Liver (tissue), 9 donors: ENCODE results near the gene ANAPC13. TPM values are rescaled to one million over a fixed set of nuclear protein-coding genes. Genes with fewer than 3 reads are reported as not detected.

Experiments used
- DNase-seq: peaks from one replicate; pipeline ENCODE4 v3.0.0-alpha.2; 2017; ENCODE audit warnings: low spot score
- H3K27ac ChIP-seq, 2 donors: one replicate each; pipeline ENCODE4 v1.7.0; 2013; ENCODE audit warnings: inconsistent platforms in 2 of 2, low read length in 2 of 2, control low read depth in 1 of 2, low read depth in 1 of 2, mild to moderate bottlenecking in 1 of 2
- H3K27me3 ChIP-seq, 4 donors: one replicate each; pipeline versions ENCODE4 v1.6.1 to v1.7.0; 2013; ENCODE audit warnings: low read length in 3 of 4, inconsistent platforms in 1 of 4, mild to moderate bottlenecking in 1 of 4, moderate library complexity in 1 of 4; ENCODE audit not compliant: control insufficient read depth in 4 of 4, insufficient read depth in 4 of 4
- H3K36me3 ChIP-seq, 4 donors: one replicate each; pipeline versions ENCODE4 v1.6.1 to v1.7.0; 2013; ENCODE audit warnings: low read length in 3 of 4, mild to moderate bottlenecking in 3 of 4, low read depth in 1 of 4, moderate library complexity in 1 of 4; ENCODE audit not compliant: control insufficient read depth in 4 of 4, insufficient read depth in 3 of 4
- H3K4me1 ChIP-seq, 4 donors: one replicate each; pipeline versions ENCODE4 v1.6.1 to v1.7.0; 2013; ENCODE audit warnings: low read length in 3 of 4, mild to moderate bottlenecking in 3 of 4, moderate library complexity in 1 of 4; ENCODE audit not compliant: control insufficient read depth in 4 of 4, insufficient read depth in 4 of 4
- H3K4me3 ChIP-seq, 3 donors: one replicate each; pipeline versions ENCODE4 v1.6.1 to v1.7.0; 2013; ENCODE audit warnings: low read length in 3 of 3, control low read depth in 1 of 3, low read depth in 1 of 3, mild to moderate bottlenecking in 1 of 3
- H3K9ac ChIP-seq, 2 donors: one replicate each; pipeline ENCODE4 v1.7.0; 2013; ENCODE audit warnings: low read length in 2 of 2, mild to moderate bottlenecking in 2 of 2, moderate library complexity in 2 of 2, control low read depth in 1 of 2, low read depth in 1 of 2
- H3K9me3 ChIP-seq, 4 donors: one replicate each; pipeline versions ENCODE4 v1.6.1 to v1.7.0; 2013; ENCODE audit warnings: low read length in 3 of 4; ENCODE audit not compliant: control insufficient read depth in 4 of 4
- EGR1 ChIP-seq, 2 donors: IDR thresholded peaks; 2 replicates each; pipeline ENCODE4 v1.6.1; 2016 to 2018; ENCODE audit warnings: antibody characterized with exemption in 2 of 2, low read depth in 2 of 2
- FOXA1 ChIP-seq: IDR thresholded peaks from 2 replicates; pipeline ENCODE4 v1.6.1; 2016; ENCODE audit warnings: antibody characterized with exemption
- FOXA2 ChIP-seq: IDR thresholded peaks from 2 replicates; pipeline ENCODE4 v1.6.1; 2016; ENCODE audit warnings: antibody characterized with exemption
- GABPA ChIP-seq, 2 donors: IDR thresholded peaks in 1 of 2; conservative IDR thresholded peaks in 1 of 2; 2 replicates each; pipeline ENCODE4 v1.6.1; 2016; ENCODE audit warnings: antibody characterized with exemption in 2 of 2, mild to moderate bottlenecking in 1 of 2, moderate library complexity in 1 of 2
- HNF4A ChIP-seq, 2 donors: conservative IDR thresholded peaks; 2 replicates each; pipeline ENCODE4 v1.6.1; 2016; ENCODE audit warnings: antibody characterized with exemption in 2 of 2, mild to moderate bottlenecking in 2 of 2
- HNF4G ChIP-seq: IDR thresholded peaks from 2 replicates; pipeline ENCODE4 v1.6.1; 2016; ENCODE audit warnings: antibody characterized with exemption
- JUND ChIP-seq, 2 donors: IDR thresholded peaks; 2 replicates each; pipeline ENCODE4 v1.6.1; 2016; ENCODE audit warnings: antibody characterized with exemption in 2 of 2
- RAD21 ChIP-seq, 2 donors: IDR thresholded peaks; 2 replicates each; pipeline ENCODE4 v1.6.1; 2016; ENCODE audit warnings: antibody characterized with exemption in 2 of 2, mild to moderate bottlenecking in 2 of 2
- RXRA ChIP-seq, 2 donors: IDR thresholded peaks; 2 replicates each; pipeline ENCODE4 v1.6.1; 2017 to 2018; ENCODE audit warnings: antibody characterized with exemption in 2 of 2, mild to moderate bottlenecking in 1 of 2
- TAF1 ChIP-seq: conservative IDR thresholded peaks from 2 replicates; pipeline ENCODE4 v1.6.1; 2016; ENCODE audit warnings: antibody characterized with exemption, mild to moderate bottlenecking
- YY1 ChIP-seq: IDR thresholded peaks from 2 replicates; pipeline ENCODE4 v1.6.1; 2016; ENCODE audit warnings: antibody characterized with exemption, mild to moderate bottlenecking
- WGBS: extraction: QIAGEN DNeasy Blood & Tissue Kit; methylation state at CpG from one replicate; pipeline ENCODE4 v1.1.7; 2013; 5-methylcytosine and 5-hydroxymethylcytosine counted together
- polyA plus RNA-seq, 2 donors: library from polyadenylated mRNA; stranded (reverse) in 1 of 2; unstranded in 1 of 2; fragments of 200-250 nt in 1 of 2; fragments of >200 nt in 1 of 2; fragmentation: Nextera tagmentation in 1 of 2; extraction: Ambion mirVana in 1 of 2; gene quantifications; one replicate each; pipeline versions ENCODE4 v1.2.1 to v1.2.3, GENCODE V29; 2013 to 2015
- total RNA-seq, 2 donors: library from RNA; depleted of rRNA; stranded (reverse); fragments of >200 nt; gene quantifications; one replicate each; pipeline ENCODE4 v1.2.3, GENCODE V29; 2014
- TF ChIP-seq, protein P1 (sequence below): IDR thresholded peaks from 2 replicates; pipeline ENCODE4 v1.6.1; 2016; ENCODE audit warnings: antibody characterized with exemption
- TF ChIP-seq, protein P2 (sequence below): IDR thresholded peaks from 2 replicates; pipeline ENCODE4 v1.6.1; 2016; ENCODE audit warnings: antibody characterized with exemption, mild to moderate bottlenecking
- TF ChIP-seq, protein P3 (sequence below): IDR thresholded peaks from 2 replicates; pipeline ENCODE4 v1.6.1; 2016; ENCODE audit warnings: antibody characterized with exemption
- TF ChIP-seq, protein P4 (sequence below): fragments of 150-350 bp; IDR thresholded peaks from 2 replicates; pipeline ENCODE4 v1.5.1; 2017; ENCODE audit warnings: improper control_type of control experiment, low read depth, low read length; ENCODE audit not compliant: missing input control
- TF ChIP-seq, protein P5 (sequence below): IDR thresholded peaks from 2 replicates; pipeline ENCODE4 v1.6.1; 2016; ENCODE audit warnings: antibody characterized with exemption
- donor health status: healthy.
- donor health status: healthy.
- donor health status: healthy.
- donor health status: healthy.
- donor health status: healthy.

The ANAPC13 gene
- total and polyA plus RNA-seq, 4 donors: 20.9 to 80.9 (median 38.2) TPM

DNA sequence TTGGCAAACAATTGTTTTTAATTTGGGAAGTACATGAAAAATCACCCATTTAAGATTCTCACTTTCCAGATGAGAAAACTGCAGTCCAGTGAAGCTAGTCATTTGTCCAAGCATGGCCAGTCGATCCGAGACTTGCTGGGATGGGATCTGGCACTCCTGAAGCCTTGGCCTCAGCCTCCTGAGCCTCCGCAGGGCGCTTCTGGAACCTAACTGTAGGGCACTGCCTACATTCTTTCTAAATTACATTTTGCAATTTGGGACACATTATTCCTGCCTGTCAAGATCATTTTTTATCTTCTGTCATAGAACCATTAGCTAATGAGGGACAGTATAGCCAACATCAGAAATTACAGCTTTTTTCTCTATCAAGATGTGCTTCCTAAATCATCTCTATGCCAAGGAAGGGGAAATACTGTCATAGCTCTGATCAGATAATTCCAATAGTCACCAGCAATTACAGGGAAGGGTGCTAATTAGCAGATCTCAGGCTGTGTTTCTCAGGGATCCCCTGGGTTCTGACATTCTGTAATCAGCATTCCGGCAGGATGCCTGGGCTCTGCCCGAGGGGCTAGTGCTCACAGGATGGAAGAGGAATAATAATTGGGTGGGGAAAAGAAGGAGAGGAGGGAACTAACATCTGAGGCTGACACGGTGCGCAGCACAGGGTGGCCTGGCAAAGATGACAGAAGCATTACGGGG is 28.3 kb downstream of the ANAPC13 start (continued):
- TF ChIP-seq, protein P1, sequence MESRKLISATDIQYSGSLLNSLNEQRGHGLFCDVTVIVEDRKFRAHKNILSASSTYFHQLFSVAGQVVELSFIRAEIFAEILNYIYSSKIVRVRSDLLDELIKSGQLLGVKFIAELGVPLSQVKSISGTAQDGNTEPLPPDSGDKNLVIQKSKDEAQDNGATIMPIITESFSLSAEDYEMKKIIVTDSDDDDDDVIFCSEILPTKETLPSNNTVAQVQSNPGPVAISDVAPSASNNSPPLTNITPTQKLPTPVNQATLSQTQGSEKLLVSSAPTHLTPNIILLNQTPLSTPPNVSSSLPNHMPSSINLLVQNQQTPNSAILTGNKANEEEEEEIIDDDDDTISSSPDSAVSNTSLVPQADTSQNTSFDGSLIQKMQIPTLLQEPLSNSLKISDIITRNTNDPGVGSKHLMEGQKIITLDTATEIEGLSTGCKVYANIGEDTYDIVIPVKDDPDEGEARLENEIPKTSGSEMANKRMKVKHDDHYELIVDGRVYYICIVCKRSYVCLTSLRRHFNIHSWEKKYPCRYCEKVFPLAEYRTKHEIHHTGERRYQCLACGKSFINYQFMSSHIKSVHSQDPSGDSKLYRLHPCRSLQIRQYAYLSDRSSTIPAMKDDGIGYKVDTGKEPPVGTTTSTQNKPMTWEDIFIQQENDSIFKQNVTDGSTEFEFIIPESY: no peak
- TF ChIP-seq HNF4A (conservative IDR thresholded peaks at IDR 0.05) (no peak), TAF1 (no peak)

DNA sequence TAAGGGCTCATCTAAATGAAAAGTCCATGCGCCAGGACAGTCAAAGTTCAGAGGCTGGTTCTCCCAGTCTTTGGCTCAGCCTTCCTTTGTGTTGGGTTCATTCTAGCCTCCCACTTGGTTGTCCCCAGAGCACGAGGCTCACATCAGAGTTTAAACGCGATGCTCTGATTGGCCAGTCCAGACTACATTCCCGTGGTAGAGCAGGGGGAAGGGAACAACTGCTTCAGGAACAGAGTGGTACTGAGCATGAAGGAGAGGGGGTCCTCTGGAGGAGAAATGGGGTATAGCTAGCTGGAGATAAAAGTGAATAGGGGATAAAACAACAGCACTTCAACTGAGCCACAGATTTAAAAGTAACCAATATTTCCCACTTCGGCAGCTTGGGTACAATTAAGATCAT is 32.2 kb downstream of the ANAPC13 start:
- Histone ChIP-seq H3K9ac (no peak overlapping the region), H3K9me3 (no peaks in the 10 kb centered on the region), H3K4me3 (no peak overlapping the region), H3K27me3 (no peaks in the 10 kb centered on the region), H3K27ac (no peak overlapping the region), H3K36me3 (no peaks in the 10 kb centered on the region), H3K4me1 (no peaks in the 10 kb centered on the region)
- WGBS: 54% methylated on average over 6 of the region's 6 CpGs
- TF ChIP-seq RXRA (IDR thresholded peaks at IDR 0.05) (no peak), HNF4A (conservative IDR thresholded peaks at IDR 0.05) (no peak), RAD21 (IDR thresholded peaks at IDR 0.05) (peak in 1 of 2 donors; percentile 7), FOXA1 (no peak)
- TF ChIP-seq, protein P2, sequence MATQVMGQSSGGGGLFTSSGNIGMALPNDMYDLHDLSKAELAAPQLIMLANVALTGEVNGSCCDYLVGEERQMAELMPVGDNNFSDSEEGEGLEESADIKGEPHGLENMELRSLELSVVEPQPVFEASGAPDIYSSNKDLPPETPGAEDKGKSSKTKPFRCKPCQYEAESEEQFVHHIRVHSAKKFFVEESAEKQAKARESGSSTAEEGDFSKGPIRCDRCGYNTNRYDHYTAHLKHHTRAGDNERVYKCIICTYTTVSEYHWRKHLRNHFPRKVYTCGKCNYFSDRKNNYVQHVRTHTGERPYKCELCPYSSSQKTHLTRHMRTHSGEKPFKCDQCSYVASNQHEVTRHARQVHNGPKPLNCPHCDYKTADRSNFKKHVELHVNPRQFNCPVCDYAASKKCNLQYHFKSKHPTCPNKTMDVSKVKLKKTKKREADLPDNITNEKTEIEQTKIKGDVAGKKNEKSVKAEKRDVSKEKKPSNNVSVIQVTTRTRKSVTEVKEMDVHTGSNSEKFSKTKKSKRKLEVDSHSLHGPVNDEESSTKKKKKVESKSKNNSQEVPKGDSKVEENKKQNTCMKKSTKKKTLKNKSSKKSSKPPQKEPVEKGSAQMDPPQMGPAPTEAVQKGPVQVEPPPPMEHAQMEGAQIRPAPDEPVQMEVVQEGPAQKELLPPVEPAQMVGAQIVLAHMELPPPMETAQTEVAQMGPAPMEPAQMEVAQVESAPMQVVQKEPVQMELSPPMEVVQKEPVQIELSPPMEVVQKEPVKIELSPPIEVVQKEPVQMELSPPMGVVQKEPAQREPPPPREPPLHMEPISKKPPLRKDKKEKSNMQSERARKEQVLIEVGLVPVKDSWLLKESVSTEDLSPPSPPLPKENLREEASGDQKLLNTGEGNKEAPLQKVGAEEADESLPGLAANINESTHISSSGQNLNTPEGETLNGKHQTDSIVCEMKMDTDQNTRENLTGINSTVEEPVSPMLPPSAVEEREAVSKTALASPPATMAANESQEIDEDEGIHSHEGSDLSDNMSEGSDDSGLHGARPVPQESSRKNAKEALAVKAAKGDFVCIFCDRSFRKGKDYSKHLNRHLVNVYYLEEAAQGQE: no peak
- TF ChIP-seq, protein P3, sequence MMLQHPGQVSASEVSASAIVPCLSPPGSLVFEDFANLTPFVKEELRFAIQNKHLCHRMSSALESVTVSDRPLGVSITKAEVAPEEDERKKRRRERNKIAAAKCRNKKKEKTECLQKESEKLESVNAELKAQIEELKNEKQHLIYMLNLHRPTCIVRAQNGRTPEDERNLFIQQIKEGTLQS: no peak
- TF ChIP-seq, protein P4, sequence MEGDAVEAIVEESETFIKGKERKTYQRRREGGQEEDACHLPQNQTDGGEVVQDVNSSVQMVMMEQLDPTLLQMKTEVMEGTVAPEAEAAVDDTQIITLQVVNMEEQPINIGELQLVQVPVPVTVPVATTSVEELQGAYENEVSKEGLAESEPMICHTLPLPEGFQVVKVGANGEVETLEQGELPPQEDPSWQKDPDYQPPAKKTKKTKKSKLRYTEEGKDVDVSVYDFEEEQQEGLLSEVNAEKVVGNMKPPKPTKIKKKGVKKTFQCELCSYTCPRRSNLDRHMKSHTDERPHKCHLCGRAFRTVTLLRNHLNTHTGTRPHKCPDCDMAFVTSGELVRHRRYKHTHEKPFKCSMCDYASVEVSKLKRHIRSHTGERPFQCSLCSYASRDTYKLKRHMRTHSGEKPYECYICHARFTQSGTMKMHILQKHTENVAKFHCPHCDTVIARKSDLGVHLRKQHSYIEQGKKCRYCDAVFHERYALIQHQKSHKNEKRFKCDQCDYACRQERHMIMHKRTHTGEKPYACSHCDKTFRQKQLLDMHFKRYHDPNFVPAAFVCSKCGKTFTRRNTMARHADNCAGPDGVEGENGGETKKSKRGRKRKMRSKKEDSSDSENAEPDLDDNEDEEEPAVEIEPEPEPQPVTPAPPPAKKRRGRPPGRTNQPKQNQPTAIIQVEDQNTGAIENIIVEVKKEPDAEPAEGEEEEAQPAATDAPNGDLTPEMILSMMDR: no peak
- DNase-seq: no peak

DNA sequence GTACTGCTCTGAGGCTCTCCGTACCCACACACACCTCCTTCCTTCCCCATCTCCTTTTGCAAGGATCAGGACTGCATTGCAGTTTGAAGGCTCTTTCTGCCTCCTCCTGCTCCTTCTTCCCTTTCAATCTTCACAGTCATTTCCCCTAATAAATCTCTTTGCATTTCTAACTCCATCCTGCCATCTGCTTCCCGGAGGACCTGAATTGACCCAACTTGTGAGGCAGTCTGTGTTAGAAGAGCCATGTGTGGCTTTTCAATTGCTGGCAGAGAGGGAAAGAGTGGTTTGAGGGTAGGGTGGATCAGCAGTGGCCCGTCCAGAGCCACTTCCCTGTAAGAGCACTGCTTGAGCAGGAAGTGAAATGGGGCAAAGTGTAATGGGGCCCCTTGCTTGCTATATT is 35.8 kb downstream of the ANAPC13 start:
- Histone ChIP-seq H3K9me3 (no peaks in the 10 kb centered on the region), H3K4me1 (peaks cover 1 to 9% (median 6%) of the 10 kb centered on the region in 4 donors), H3K4me3 (no peak overlapping the region), H3K9ac (no peak overlapping the region), H3K27me3 (no peaks in the 10 kb centered on the region), H3K36me3 (no peaks in the 10 kb centered on the region), H3K27ac (no peak overlapping the region)
- 74% methylated on average over 3 of the region's 3 CpGs for WGBS
- DNase-seq: no peak
- TF ChIP-seq RXRA (IDR thresholded peaks at IDR 0.05) (no peak), YY1 (no peak), HNF4A (conservative IDR thresholded peaks at IDR 0.05) (no peak), HNF4G (no peak), GABPA (IDR thresholded peaks at IDR 0.05 in 1 of 2, conservative IDR thresholded peaks at IDR 0.05 in 1 of 2) (no peak), RAD21 (IDR thresholded peaks at IDR 0.05) (no peak), FOXA2 (no peak), TAF1 (no peak), EGR1 (IDR thresholded peaks at IDR 0.05; ENCODE audit: low read depth in 2 of 2) (no peak), JUND (IDR thresholded peaks at IDR 0.05) (no peak)
- TF ChIP-seq, protein P5, sequence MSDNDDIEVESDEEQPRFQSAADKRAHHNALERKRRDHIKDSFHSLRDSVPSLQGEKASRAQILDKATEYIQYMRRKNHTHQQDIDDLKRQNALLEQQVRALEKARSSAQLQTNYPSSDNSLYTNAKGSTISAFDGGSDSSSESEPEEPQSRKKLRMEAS: no peak
- TF ChIP-seq, protein P4: no peak
